K562 (cell line): ENCODE measurements around the gene POP7. TPM values are rescaled to one million over a fixed set of nuclear protein-coding genes. Genes with fewer than 3 reads are reported as not detected.

Experiments
- CUX1 ChIP-seq: fragments of 200-800 bp; sonication (Bioruptor generic); IDR thresholded peaks from 2 replicates; pipeline ENCODE4 v1.6.1; 2016; ENCODE audit warnings: missing genetic modification characterization, missing compliant biosample characterization
- EHMT2 ChIP-seq: fragments of 450-650 bp; IDR thresholded peaks from 2 replicates; pipeline ENCODE4 v1.6.1; 2018; ENCODE audit warnings: antibody characterized with exemption
- GABPB1 ChIP-seq: sonication (generic); formaldehyde crosslinking; IDR thresholded peaks from 2 replicates; pipeline ENCODE4 v1.8.0; 2022; ENCODE audit warnings: mild to moderate bottlenecking, missing genetic modification reagents
- HDAC1 ChIP-seq, 2 experiments: fragments of 450-650 bp; IDR thresholded peaks; 2 replicates each; pipeline ENCODE4 v1.6.1; 2016 to 2017; ENCODE audit warnings: inconsistent platforms in 1 of 2, mild to moderate bottlenecking in 1 of 2, moderate library complexity in 1 of 2
- IRF2 ChIP-seq: sonication (generic); formaldehyde crosslinking; IDR thresholded peaks from 2 replicates; pipeline ENCODE4 v1.8.1; 2022; ENCODE audit warnings: mild to moderate bottlenecking, missing genetic modification reagents
- NFATC3 ChIP-seq: fragments of 450-650 bp; IDR thresholded peaks from 2 replicates; pipeline ENCODE4 v1.6.1; 2017; ENCODE audit warnings: mild to moderate bottlenecking
- REST ChIP-seq, 2 experiments: fragments of 450-650 bp; formaldehyde crosslinking in 1 of 2; IDR thresholded peaks; 2 replicates each; pipeline versions ENCODE4 v1.4.0 to v1.6.1; 2014 to 2020; ENCODE audit warnings: mild to moderate bottlenecking in 2 of 2, borderline replicate concordance in 1 of 2, low read depth in 1 of 2
- RNF2 ChIP-seq: sonication (generic); IDR thresholded peaks from 2 replicates; pipeline ENCODE4 v1.6.1; 2016
- SIX5 ChIP-seq, 2 experiments: IDR thresholded peaks; 2 replicates each; pipeline ENCODE4 v1.6.1; 2011; ENCODE audit warnings: low read length in 2 of 2, borderline replicate concordance in 1 of 2, low read depth in 1 of 2, mild to moderate bottlenecking in 1 of 2, moderate library complexity in 1 of 2; ENCODE audit not compliant: insufficient read depth in 1 of 2
- SMC3 ChIP-seq: conservative IDR thresholded peaks from 2 replicates; pipeline ENCODE4 v1.6.1; 2011; ENCODE audit warnings: low read depth, low read length, improper control_type of control experiment; ENCODE audit not compliant: insufficient read depth
- TARDBP ChIP-seq: fragments of 450-650 bp; IDR thresholded peaks from 2 replicates; pipeline ENCODE4 v1.6.1; 2016
- TFAP4 ChIP-seq: sonication (generic); formaldehyde crosslinking; IDR thresholded peaks from 2 replicates; pipeline ENCODE4 v1.8.0; 2022; ENCODE audit warnings: missing genetic modification reagents, mild to moderate bottlenecking, moderate library complexity, borderline replicate concordance
- ZNF197 ChIP-seq: fragments of 200-800 bp; sonication (Bioruptor generic); IDR thresholded peaks from 2 replicates; pipeline ENCODE4 v1.6.1; 2016; ENCODE audit warnings: low read depth, missing genetic modification characterization, missing compliant biosample characterization
- polyA plus RNA-seq, 8 experiments: library from polyadenylated mRNA; depleted of rRNA in 4 of 8; stranded (reverse) in 5 of 8; unstranded in 3 of 8; fragments of >200 nt; fragmentation: Nextera tagmentation in 2 of 8; fragmentation: Illumina TruSeq in 1 of 8; extraction: Ambion mirVana in 2 of 8; extraction: Trizol in 1 of 8; gene quantifications; 2 replicates each; pipeline versions ENCODE4 v1.2.1 to v1.2.3, GENCODE V29; 2011 to 2014; ENCODE audit warnings: inconsistent platforms in 1 of 8, missing spikeins in 1 of 8
- total RNA-seq, 7 experiments: library from RNA; depleted of rRNA in 6 of 7; stranded (reverse); fragments of >200 nt in 6 of 7; fragmentation: Illumina TruSeq in 2 of 7; extraction: Trizol in 2 of 7; gene quantifications; 2 replicates each; pipeline versions ENCODE4 v1.2.1 to v1.2.3, GENCODE V29; 2011 to 2021; ENCODE audit warnings: low replicate concordance in 1 of 7

The POP7 gene
- total and polyA plus RNA-seq, 9 of the 15 experiments (the other 6 are each of a cell fraction or from before 2014, with no cell fraction given), result 11.5 to 163 (median 68.9) TPM

- TF ChIP-seq REST (IDR thresholded peaks at IDR 0.05; ENCODE audit: borderline replicate concordance) (no peak), REST (CRISPR knock-in tag; IDR thresholded peaks at IDR 0.05; ENCODE audit: low read depth) (0 out of 2 replicates have a peak, but pooled peaks have one; percentile 13), ZNF197 (CRISPR knock-in tag) (no peak), GABPB1 (CRISPR knock-in tag) (0 out of 2 replicates have a peak, but pooled peaks have one; percentile 41), SIX5 (IDR thresholded peaks at IDR 0.05; ENCODE audit: borderline replicate concordance in 1 of 2, insufficient read depth in 1 of 2, low read depth in 1 of 2, low read length in 2 of 2) (no peak), TARDBP (no peak), SMC3 (0 out of 2 replicates have a peak, but pooled peaks have one; percentile 6), TFAP4 (CRISPR knock-in tag) (peak; percentile 46; the same call in 1 of the 2 replicates), HDAC1 (IDR thresholded peaks at IDR 0.05) (peak in 1 of 2 experiments; percentile 38; a peak in 1 of 4 replicates), IRF2 (CRISPR knock-in tag) (no peak), EHMT2 (no peak), CUX1 (CRISPR knock-in tag) (no peak), RNF2 (0 out of 2 replicates have a peak, but pooled peaks have one; percentile 22), NFATC3 (no peak)
Measured at GRCh38 chr7:100706672-100707311, 871 bp downstream of the POP7 start (continued).
